ENCODE measurements around the gene RAD51B. TPM values are rescaled to one million over a fixed set of nuclear protein-coding genes. Genes with fewer than 3 reads are reported as not detected.

The RAD51B gene
- total RNA-seq, 4 donors from 2014 or later, result 5.0 to 31.8 (median 20.6) TPM

GRCh38 chr14:68690089-68690958, 870.7 kb downstream of the RAD51B start:
- Histone ChIP-seq H3K4me3 (no peak overlapping the region), H3K36me3 (no peaks in the 10 kb centered on the region), H3K27me3 (no peaks in the 10 kb centered on the region), H3K9me3 (no peaks in the 10 kb centered on the region), H3K27ac (no peak overlapping the region), H3K4me1 (peaks cover 0 to 16% (median 1%) of the 10 kb centered on the region in 4 donors)
- intact Hi-C loops (cut with DNase I; ENCODE audit: low total_unique reads), result no loop called here
- no peak for TF ChIP-seq POLR2AphosphoS5 (IDR thresholded peaks at IDR 0.05)
- no peak for TF ChIP-seq EP300 (IDR thresholded peaks at IDR 0.05; ENCODE audit: low read depth)
- no peak for TF ChIP-seq CTCF (IDR thresholded peaks at IDR 0.05)
- TF ChIP-seq POLR2A (IDR thresholded peaks at IDR 0.05), result no peak
- in situ Hi-C loops (cut with MboI; ENCODE audit: low pct_ligation_motif_present in 1 of 4, low pct_unique_long_range_greater_than_20kb in 1 of 4, low sequenced_read_pairs in 3 of 4), result no loop called here
- no peak for DNase-seq
- WGBS, 2 donors (ENCODE audit: low coverage in 1 of 2), result 90% methylated on average over 13 of the region's 13 CpGs; no CpG with 5 or more reads in 1 of the 2 donors

- Histone ChIP-seq H3K27me3 (no peaks in the 10 kb centered on the region), H3K4me1 (peaks cover 0 to 20% (median 1%) of the 10 kb centered on the region in 4 donors), H3K9me3 (no peaks in the 10 kb centered on the region), H3K27ac (no peak overlapping the region), H3K4me3 (no peak overlapping the region), H3K36me3 (no peaks in the 10 kb centered on the region)
- TF ChIP-seq POLR2AphosphoS5 (IDR thresholded peaks at IDR 0.05) (no peak), POLR2A (IDR thresholded peaks at IDR 0.05) (no peak)
- WGBS, 2 donors (ENCODE audit: low coverage in 1 of 2), result 92 to 100% methylated on average over 3 to 24 of the region's 24 CpGs
- DNase-seq, result no peak
- intact Hi-C loops (cut with DNase I; ENCODE audit: low total_unique reads) (no loop called here), in situ Hi-C loops (cut with MboI; ENCODE audit: low pct_ligation_motif_present in 1 of 4, low pct_unique_long_range_greater_than_20kb in 1 of 4, low sequenced_read_pairs in 3 of 4) (no loop called here)
These were observed 871.6 kb downstream of the RAD51B start for GRCh38 chr14:68691031-68691791.

GRCh38 chr14:68691792-68692118, 872.2 kb downstream of the RAD51B start:
- Histone ChIP-seq H3K36me3 (no peaks in the 10 kb centered on the region), H3K9me3 (no peaks in the 10 kb centered on the region), H3K27me3 (no peaks in the 10 kb centered on the region), H3K4me3 (no peak overlapping the region), H3K4me1 (peaks cover 0 to 20% (median 1%) of the 10 kb centered on the region in 4 donors), H3K27ac (no peak overlapping the region)
- DNase-seq, result no peak
- in situ Hi-C loops (cut with MboI; ENCODE audit: low pct_ligation_motif_present in 1 of 4, low pct_unique_long_range_greater_than_20kb in 1 of 4, low sequenced_read_pairs in 3 of 4) (no loop called here), intact Hi-C loops (cut with DNase I; ENCODE audit: low total_unique reads) (no loop called here)
- TF ChIP-seq CTCF (IDR thresholded peaks at IDR 0.05) (no peak), POLR2AphosphoS5 (IDR thresholded peaks at IDR 0.05) (no peak), POLR2A (IDR thresholded peaks at IDR 0.05) (no peak), EP300 (IDR thresholded peaks at IDR 0.05; ENCODE audit: low read depth) (no peak)
- WGBS, 2 donors (ENCODE audit: low coverage in 1 of 2), result 88 to 100% methylated on average over 1 to 3 of the region's 3 CpGs

- WGBS, 2 donors (ENCODE audit: low coverage in 1 of 2), result 84 to 90% methylated on average over 2 to 8 of the region's 8 CpGs
These were observed 872.6 kb downstream of the RAD51B start for GRCh38 chr14:68692216-68692615.

More at GRCh38 chr14:68692216-68692615, 872.6 kb downstream of the RAD51B start:
- no peaks in the 10 kb centered on the region for H3K27me3 ChIP-seq
- no peak overlapping the region for H3K4me3 ChIP-seq
- H3K36me3 ChIP-seq, result no peaks in the 10 kb centered on the region
- no peaks in the 10 kb centered on the region for H3K9me3 ChIP-seq
- no peak overlapping the region for H3K27ac ChIP-seq
- TF ChIP-seq POLR2AphosphoS5 (IDR thresholded peaks at IDR 0.05) (no peak), POLR2A (IDR thresholded peaks at IDR 0.05) (no peak), CTCF (IDR thresholded peaks at IDR 0.05) (no peak), EP300 (IDR thresholded peaks at IDR 0.05; ENCODE audit: low read depth) (no peak)
- intact Hi-C loops (cut with DNase I; ENCODE audit: low total_unique reads) (no loop called here), in situ Hi-C loops (cut with MboI; ENCODE audit: low pct_ligation_motif_present in 1 of 4, low pct_unique_long_range_greater_than_20kb in 1 of 4, low sequenced_read_pairs in 3 of 4) (no loop called here)
- peaks cover 0 to 20% (median 1%) of the 10 kb centered on the region in 4 donors for H3K4me1 ChIP-seq
- no peak for DNase-seq
